SK-N-SH (cell line): Measurements from ENCODE around the gene C19orf33. TPM values are rescaled to one million over a fixed set of nuclear protein-coding genes. Genes with fewer than 3 reads are reported as not detected.

ENCODE experiments used
- CTCF ChIA-PET: fragments of 300-600, 350-600 bp; formaldehyde crosslinking; extraction: SDS; loops from one replicate; lab custom pipeline; 2021; lab: Yijun Ruan, JAX
- POLR2A ChIA-PET: fragments of 350-600 bp; sonication (Branson Sonifier 250); formaldehyde crosslinking; extraction: SDS; loops from one replicate; lab custom pipeline; 2020; ENCODE audit warnings: antibody characterized with exemption, inconsistent platforms; lab: Yijun Ruan, JAX
- DNase-seq: peaks from one replicate; pipeline ENCODE4 v3.0.0; 2012
- H2AFZ ChIP-seq: fragments of 200-600 bp; sonication (generic); 2 replicates; pipeline ENCODE4 v1.8.1; 2016; ENCODE audit warnings: antibody characterized with exemption, mild to moderate bottlenecking, low read depth
- H3F3A ChIP-seq: fragments of 200-600 bp; sonication (generic); replicated peaks from 2 replicates; pipeline ENCODE3; 2016; ENCODE audit warnings: antibody characterized with exemption, mild to moderate bottlenecking; ENCODE audit not compliant: insufficient read depth
- H3K27ac ChIP-seq, 2 experiments: fragments of 200-500 bp in 1 of 2; fragments of 200-600 bp in 1 of 2; sonication (Bioruptor generic) in 1 of 2; sonication (generic), shearing (Covaris generic) in 1 of 2; 2 replicates each; pipeline versions ENCODE4 v1.5.1 to v1.6.1; 2014 to 2016; ENCODE audit warnings: low read depth in 2 of 2, inconsistent platforms in 1 of 2, low read length in 1 of 2, mild to moderate bottlenecking in 1 of 2, mixed read lengths in 1 of 2
- H3K27me3 ChIP-seq: fragments of 200-600 bp; sonication (generic), shearing (Covaris generic); 2 replicates; pipeline ENCODE4 v1.6.1; 2016; ENCODE audit warnings: mixed run types; ENCODE audit not compliant: insufficient read depth
- H3K36me3 ChIP-seq, 2 experiments: fragments of 200-500 bp in 1 of 2; fragments of 200-600 bp in 1 of 2; sonication (Bioruptor generic) in 1 of 2; sonication (generic) in 1 of 2; replicated peaks in 1 of 2; 2 replicates each; pipeline versions ENCODE3 to v1.5.1; 2014 to 2016; ENCODE audit warnings: low read length in 1 of 2, mild to moderate bottlenecking in 1 of 2; ENCODE audit not compliant: insufficient read depth in 2 of 2, control insufficient read depth in 1 of 2
- H3K4me1 ChIP-seq, 2 experiments: fragments of 200-500 bp in 1 of 2; fragments of 200-600 bp in 1 of 2; sonication (Bioruptor generic) in 1 of 2; sonication (generic), shearing (Covaris generic) in 1 of 2; 2 replicates each; pipeline versions ENCODE4 v1.5.1 to v1.6.1; 2014 to 2016; ENCODE audit warnings: low read depth in 1 of 2, low read length in 1 of 2, mixed run types in 1 of 2; ENCODE audit not compliant: insufficient read depth in 2 of 2, control insufficient read depth in 1 of 2
- H3K4me2 ChIP-seq: fragments of 200-600 bp; sonication (generic), shearing (Covaris generic); 2 replicates; pipeline ENCODE4 v1.6.1; 2017; ENCODE audit warnings: mixed run types
- H3K4me3 ChIP-seq, 2 experiments: fragments of 200-500 bp in 1 of 2; fragments of 200-600 bp in 1 of 2; sonication (Bioruptor generic) in 1 of 2; sonication (generic), shearing (Covaris generic) in 1 of 2; 2 replicates each; pipeline versions ENCODE4 v1.5.1 to v1.8.1; 2014 to 2016; ENCODE audit warnings: low read depth in 2 of 2, inconsistent platforms in 1 of 2, low read length in 1 of 2, mild to moderate bottlenecking in 1 of 2, mixed read lengths in 1 of 2, moderate library complexity in 1 of 2
- H3K79me2 ChIP-seq: fragments of 200-600 bp; sonication (generic); 2 replicates; pipeline ENCODE4 v1.8.1; 2017; ENCODE audit warnings: mild to moderate bottlenecking; ENCODE audit not compliant: insufficient read depth
- H3K9ac ChIP-seq: fragments of 200-600 bp; sonication (generic); 2 replicates; pipeline ENCODE4 v1.6.1; 2017; ENCODE audit warnings: mixed run types
- H3K9me2 ChIP-seq: fragments of 200-600 bp; sonication (generic); 2 replicates; pipeline ENCODE4 v1.6.1; 2017; ENCODE audit warnings: mixed run types
- H3K9me3 ChIP-seq: fragments of 200-600 bp; sonication (generic); 2 replicates; pipeline ENCODE4 v1.6.1; 2017; ENCODE audit warnings: mixed run types, mild to moderate bottlenecking, moderate library complexity
- H4K20me1 ChIP-seq: fragments of 200-600 bp; sonication (generic); 2 replicates; pipeline ENCODE4 v1.6.1; 2017; ENCODE audit warnings: mild to moderate bottlenecking, mixed run types; ENCODE audit not compliant: insufficient read depth
- CHD2 ChIP-seq: fragments of 150-350 bp; IDR thresholded peaks from 2 replicates; pipeline ENCODE4 v1.6.1; 2018; ENCODE audit warnings: low read length; ENCODE audit not compliant: partially characterized antibody
- CTCF ChIP-seq: fragments of 200-600 bp; sonication (generic); IDR thresholded peaks from 2 replicates; pipeline ENCODE4 v1.6.1; 2017; ENCODE audit warnings: antibody characterized with exemption, mild to moderate bottlenecking, moderate library complexity
- EZH2phosphoT487 ChIP-seq: fragments of 200-600 bp; sonication (generic); IDR thresholded peaks from 2 replicates; pipeline ENCODE4 v1.6.1; 2017; ENCODE audit warnings: low read depth, mixed run types, mild to moderate bottlenecking, antibody characterized with exemption, moderate library complexity, borderline replicate concordance
- FOXM1 ChIP-seq: IDR thresholded peaks from 2 replicates; pipeline ENCODE4 v1.4.0; 2012; ENCODE audit warnings: low read depth, mild to moderate bottlenecking
- GABPA ChIP-seq: IDR thresholded peaks from 2 replicates; pipeline ENCODE4 v1.4.0; 2012; ENCODE audit warnings: low read depth, mild to moderate bottlenecking
- GATA2 ChIP-seq: sonication (generic); formaldehyde crosslinking; IDR thresholded peaks from 2 replicates; pipeline ENCODE4 v1.5.0; 2020; ENCODE audit warnings: mild to moderate bottlenecking, missing genetic modification reagents
- IRF3 ChIP-seq: fragments of 150-350 bp; IDR thresholded peaks from 2 replicates; pipeline ENCODE4 v1.6.1; 2016; ENCODE audit warnings: mild to moderate bottlenecking, low read depth, low read length
- JUND ChIP-seq: IDR thresholded peaks from 2 replicates; pipeline ENCODE4 v1.4.0; 2012
- MEF2A ChIP-seq: IDR thresholded peaks from 2 replicates; pipeline ENCODE4 v1.4.0; 2012; ENCODE audit warnings: low read depth, borderline replicate concordance
- MXI1 ChIP-seq: IDR thresholded peaks from 2 replicates; pipeline ENCODE4 v1.6.1; 2012; ENCODE audit warnings: mild to moderate bottlenecking, low read depth, low read length, improper control_type of control experiment
- POLR2AphosphoS5 ChIP-seq: IDR thresholded peaks from 2 replicates; pipeline ENCODE4 v1.6.1; 2012; ENCODE audit warnings: low read depth, low read length
- RAD21 ChIP-seq: IDR thresholded peaks from 2 replicates; pipeline ENCODE4 v1.6.1; 2012; ENCODE audit warnings: mild to moderate bottlenecking, low read length
- RCOR1 ChIP-seq: fragments of 150-350 bp; IDR thresholded peaks from 2 replicates; pipeline ENCODE4 v1.6.1; 2017; ENCODE audit warnings: antibody characterized with exemption, low read length
- RFX5 ChIP-seq: IDR thresholded peaks from 2 replicates; pipeline ENCODE4 v1.6.1; 2012; ENCODE audit warnings: mild to moderate bottlenecking, improper control_type of control experiment, low read length
- SIN3A ChIP-seq: IDR thresholded peaks from 2 replicates; pipeline ENCODE4 v1.6.1; 2012; ENCODE audit warnings: low read depth, mild to moderate bottlenecking, low read length, moderate library complexity, borderline replicate concordance
- TCF12 ChIP-seq: IDR thresholded peaks from 2 replicates; pipeline ENCODE4 v1.4.0; 2012
- TEAD4 ChIP-seq: IDR thresholded peaks from 2 replicates; pipeline ENCODE4 v1.4.0; 2012; ENCODE audit warnings: mild to moderate bottlenecking, borderline replicate concordance; ENCODE audit not compliant: insufficient read depth
- USF1 ChIP-seq: IDR thresholded peaks from 2 replicates; pipeline ENCODE4 v1.4.0; 2012; ENCODE audit warnings: low read depth, borderline replicate concordance
- USF2 ChIP-seq: fragments of 150-350 bp; IDR thresholded peaks from 2 replicates; pipeline ENCODE4 v1.6.1; 2017; ENCODE audit warnings: antibody characterized with exemption, low read length, low read depth, borderline replicate concordance
- WGBS: methylation state at CpG from one replicate; pipeline ENCODE4 v1.1.6; 2017; ENCODE audit warnings: low lambda C conversion rate; 5-methylcytosine and 5-hydroxymethylcytosine counted together
- polyA plus RNA-seq, 3 experiments: library from polyadenylated mRNA; depleted of rRNA; stranded (reverse); fragments of >200 nt; gene quantifications; 2 replicates each; pipeline ENCODE4 v1.2.3, GENCODE V29; 2012

C19orf33 gene
- polyA plus RNA-seq, 1 of the 3 experiments (the other 2 are of a cell fraction): not detected

- no peaks in the 10 kb centered on the region for H3K4me1 ChIP-seq
- no peaks in the 10 kb centered on the region for H3K79me2 ChIP-seq
- no peak overlapping the region for H3K4me2 ChIP-seq
- WGBS: 91% methylated on average over 7 of the region's 7 CpGs
- no peaks in the 10 kb centered on the region for H3K27me3 ChIP-seq
- H3K27ac ChIP-seq: no peak overlapping the region
- no peaks in the 10 kb centered on the region for H3K9me3 ChIP-seq
- H3K4me3 ChIP-seq: no peak overlapping the region
- ChIA-PET POLR2A (no interaction called here), CTCF (interaction anchor here (0.6 to 7.1 kb wide), 3 partner anchors 77 to 427 kb away, joined by 3 to 46 read pairs (median 31); no protein-coding TSS in a partner anchor)
- no peaks in the 10 kb centered on the region for H3K9me2 ChIP-seq
- no peak for TF ChIP-seq USF1
- no peak for TF ChIP-seq USF2
- TF ChIP-seq CHD2: no peak
- TF ChIP-seq JUND: no peak
- no peak for TF ChIP-seq FOXM1
- TF ChIP-seq EZH2phosphoT487: no peak
- TF ChIP-seq SIN3A: no peak
- no peak for TF ChIP-seq GABPA
- no peak for TF ChIP-seq CTCF
- TF ChIP-seq MXI1: no peak
- TF ChIP-seq MEF2A: no peak
- TF ChIP-seq RCOR1: no peak
- no peak for TF ChIP-seq GATA2
- TF ChIP-seq TCF12: no peak
- no peak for TF ChIP-seq POLR2AphosphoS5
- TF ChIP-seq TEAD4: no peak
- no peak for TF ChIP-seq RAD21
- TF ChIP-seq RFX5: no peak
- TF ChIP-seq IRF3: no peak
- no peak overlapping the region for H3K9ac ChIP-seq
- no peak for DNase-seq
- no peaks in the 10 kb centered on the region for H3K36me3 ChIP-seq
- H4K20me1 ChIP-seq: no peaks in the 10 kb centered on the region
- no peak overlapping the region for H2AFZ ChIP-seq
- no peaks in the 10 kb centered on the region for H3F3A ChIP-seq
Measured at GRCh38 chr19:38329651-38330050, 25.6 kb downstream of the C19orf33 start.
